C4-2B (cell line): Measurements from ENCODE around the gene LPAR5.

Experiments used
- ZFX ChIP-seq: fragments of 450-650 bp; IDR thresholded peaks from 2 replicates; pipeline ENCODE4 v1.6.1; 2017
- TF ChIP-seq, protein P1 (sequence below): fragments of 450-650 bp; conservative IDR thresholded peaks from 2 replicates; pipeline ENCODE4 v1.5.1; 2017; ENCODE audit warnings: mild to moderate bottlenecking

DNA sequence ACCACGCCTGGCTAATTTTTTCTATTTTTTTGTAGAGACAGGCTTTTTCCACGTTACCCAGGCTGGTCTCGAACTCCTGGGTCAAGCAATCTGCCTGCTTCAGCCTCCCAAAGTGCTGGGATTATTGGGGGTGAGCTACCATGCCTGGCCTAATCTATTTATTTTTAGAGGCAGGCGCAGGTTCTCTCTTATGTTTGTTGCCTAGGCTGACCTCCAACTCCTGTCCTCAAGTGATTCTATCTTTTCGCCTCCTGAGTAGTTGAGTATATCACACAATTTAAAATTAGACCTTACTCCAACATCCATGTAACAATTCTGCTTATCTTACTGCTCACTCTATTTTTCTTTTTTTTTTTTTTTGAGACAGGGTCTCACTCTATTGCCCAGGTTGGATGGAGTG, 18.2 kb upstream of the LPAR5 start:
- TF ChIP-seq, protein P1, sequence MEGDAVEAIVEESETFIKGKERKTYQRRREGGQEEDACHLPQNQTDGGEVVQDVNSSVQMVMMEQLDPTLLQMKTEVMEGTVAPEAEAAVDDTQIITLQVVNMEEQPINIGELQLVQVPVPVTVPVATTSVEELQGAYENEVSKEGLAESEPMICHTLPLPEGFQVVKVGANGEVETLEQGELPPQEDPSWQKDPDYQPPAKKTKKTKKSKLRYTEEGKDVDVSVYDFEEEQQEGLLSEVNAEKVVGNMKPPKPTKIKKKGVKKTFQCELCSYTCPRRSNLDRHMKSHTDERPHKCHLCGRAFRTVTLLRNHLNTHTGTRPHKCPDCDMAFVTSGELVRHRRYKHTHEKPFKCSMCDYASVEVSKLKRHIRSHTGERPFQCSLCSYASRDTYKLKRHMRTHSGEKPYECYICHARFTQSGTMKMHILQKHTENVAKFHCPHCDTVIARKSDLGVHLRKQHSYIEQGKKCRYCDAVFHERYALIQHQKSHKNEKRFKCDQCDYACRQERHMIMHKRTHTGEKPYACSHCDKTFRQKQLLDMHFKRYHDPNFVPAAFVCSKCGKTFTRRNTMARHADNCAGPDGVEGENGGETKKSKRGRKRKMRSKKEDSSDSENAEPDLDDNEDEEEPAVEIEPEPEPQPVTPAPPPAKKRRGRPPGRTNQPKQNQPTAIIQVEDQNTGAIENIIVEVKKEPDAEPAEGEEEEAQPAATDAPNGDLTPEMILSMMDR: no peak
- TF ChIP-seq ZFX: no peak
